HL-60 (cell line): ENCODE data around the gene URB2.

ENCODE experiments used
- POLR2AphosphoS5 ChIP-seq: IDR thresholded peaks from 2 replicates; pipeline ENCODE4 v1.6.1; 2012; ENCODE audit warnings: low read depth
- SPI1 ChIP-seq: IDR thresholded peaks from 2 replicates; pipeline ENCODE4 v1.6.1; 2012; ENCODE audit warnings: low read depth, mild to moderate bottlenecking, borderline replicate concordance
- TF ChIP-seq, protein P1 (sequence below): IDR thresholded peaks from one replicate; pipeline ENCODE4 v1.5.1; 2011; ENCODE audit warnings: low read length, control low read depth, inconsistent platforms; ENCODE audit not compliant: insufficient read depth
- TF ChIP-seq, protein P2 (sequence below): IDR thresholded peaks from 2 replicates; pipeline ENCODE4 v1.6.1; 2012; ENCODE audit warnings: low read depth; ENCODE audit not compliant: insufficient replicate concordance

DNA sequence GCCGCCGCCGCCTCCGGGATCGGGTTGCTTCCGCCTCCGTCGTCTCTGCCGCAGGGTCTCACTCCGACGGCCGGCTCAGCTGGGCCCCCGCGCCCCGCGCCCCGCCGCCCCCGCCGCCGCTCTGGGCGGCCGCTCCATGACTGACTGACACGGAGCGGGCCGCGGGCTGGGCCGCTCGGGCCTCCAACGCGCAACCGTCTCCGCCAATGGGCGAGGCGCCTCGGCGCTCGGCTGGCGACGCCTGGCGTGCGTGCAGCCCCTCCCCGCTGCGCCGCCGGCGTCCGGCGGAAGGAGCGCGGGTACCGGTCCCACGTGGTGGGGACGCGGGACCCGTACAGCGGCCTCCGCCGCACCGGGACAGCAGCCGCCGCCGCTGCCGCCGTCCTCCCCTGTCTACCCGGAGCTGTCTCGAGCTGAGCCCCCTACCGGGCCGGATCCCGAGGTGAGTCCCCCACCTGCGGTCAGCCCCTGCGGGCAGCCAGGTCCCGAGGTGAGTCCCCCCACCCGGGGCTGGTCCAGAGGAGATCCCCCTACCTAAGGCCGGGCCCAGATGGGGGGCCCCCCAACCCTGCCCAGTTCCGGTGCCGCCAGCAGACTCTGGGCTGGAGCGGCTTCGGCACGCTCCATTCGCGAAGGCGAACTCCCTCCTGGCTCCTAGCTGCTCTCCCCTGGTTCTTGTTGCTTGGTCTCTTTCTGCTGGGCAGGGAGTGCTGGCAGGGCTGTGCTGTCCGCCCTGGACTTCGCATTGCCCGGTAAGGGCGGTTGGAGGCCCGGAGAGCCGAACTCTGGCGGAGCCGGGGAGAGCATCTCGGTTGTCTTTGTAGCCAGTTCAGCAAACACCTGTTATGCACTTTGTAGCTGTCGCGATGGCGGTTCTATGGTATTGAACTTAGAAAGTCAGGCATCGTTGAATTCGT, at the start of gene URB2, which contains the start of gene TAF5L:
- TF ChIP-seq, protein P1, sequence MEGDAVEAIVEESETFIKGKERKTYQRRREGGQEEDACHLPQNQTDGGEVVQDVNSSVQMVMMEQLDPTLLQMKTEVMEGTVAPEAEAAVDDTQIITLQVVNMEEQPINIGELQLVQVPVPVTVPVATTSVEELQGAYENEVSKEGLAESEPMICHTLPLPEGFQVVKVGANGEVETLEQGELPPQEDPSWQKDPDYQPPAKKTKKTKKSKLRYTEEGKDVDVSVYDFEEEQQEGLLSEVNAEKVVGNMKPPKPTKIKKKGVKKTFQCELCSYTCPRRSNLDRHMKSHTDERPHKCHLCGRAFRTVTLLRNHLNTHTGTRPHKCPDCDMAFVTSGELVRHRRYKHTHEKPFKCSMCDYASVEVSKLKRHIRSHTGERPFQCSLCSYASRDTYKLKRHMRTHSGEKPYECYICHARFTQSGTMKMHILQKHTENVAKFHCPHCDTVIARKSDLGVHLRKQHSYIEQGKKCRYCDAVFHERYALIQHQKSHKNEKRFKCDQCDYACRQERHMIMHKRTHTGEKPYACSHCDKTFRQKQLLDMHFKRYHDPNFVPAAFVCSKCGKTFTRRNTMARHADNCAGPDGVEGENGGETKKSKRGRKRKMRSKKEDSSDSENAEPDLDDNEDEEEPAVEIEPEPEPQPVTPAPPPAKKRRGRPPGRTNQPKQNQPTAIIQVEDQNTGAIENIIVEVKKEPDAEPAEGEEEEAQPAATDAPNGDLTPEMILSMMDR: no peak
- TF ChIP-seq SPI1 (no peak), POLR2AphosphoS5 (peak; percentile 49; the same call in 1 of the 2 replicates)
- TF ChIP-seq, protein P2, sequence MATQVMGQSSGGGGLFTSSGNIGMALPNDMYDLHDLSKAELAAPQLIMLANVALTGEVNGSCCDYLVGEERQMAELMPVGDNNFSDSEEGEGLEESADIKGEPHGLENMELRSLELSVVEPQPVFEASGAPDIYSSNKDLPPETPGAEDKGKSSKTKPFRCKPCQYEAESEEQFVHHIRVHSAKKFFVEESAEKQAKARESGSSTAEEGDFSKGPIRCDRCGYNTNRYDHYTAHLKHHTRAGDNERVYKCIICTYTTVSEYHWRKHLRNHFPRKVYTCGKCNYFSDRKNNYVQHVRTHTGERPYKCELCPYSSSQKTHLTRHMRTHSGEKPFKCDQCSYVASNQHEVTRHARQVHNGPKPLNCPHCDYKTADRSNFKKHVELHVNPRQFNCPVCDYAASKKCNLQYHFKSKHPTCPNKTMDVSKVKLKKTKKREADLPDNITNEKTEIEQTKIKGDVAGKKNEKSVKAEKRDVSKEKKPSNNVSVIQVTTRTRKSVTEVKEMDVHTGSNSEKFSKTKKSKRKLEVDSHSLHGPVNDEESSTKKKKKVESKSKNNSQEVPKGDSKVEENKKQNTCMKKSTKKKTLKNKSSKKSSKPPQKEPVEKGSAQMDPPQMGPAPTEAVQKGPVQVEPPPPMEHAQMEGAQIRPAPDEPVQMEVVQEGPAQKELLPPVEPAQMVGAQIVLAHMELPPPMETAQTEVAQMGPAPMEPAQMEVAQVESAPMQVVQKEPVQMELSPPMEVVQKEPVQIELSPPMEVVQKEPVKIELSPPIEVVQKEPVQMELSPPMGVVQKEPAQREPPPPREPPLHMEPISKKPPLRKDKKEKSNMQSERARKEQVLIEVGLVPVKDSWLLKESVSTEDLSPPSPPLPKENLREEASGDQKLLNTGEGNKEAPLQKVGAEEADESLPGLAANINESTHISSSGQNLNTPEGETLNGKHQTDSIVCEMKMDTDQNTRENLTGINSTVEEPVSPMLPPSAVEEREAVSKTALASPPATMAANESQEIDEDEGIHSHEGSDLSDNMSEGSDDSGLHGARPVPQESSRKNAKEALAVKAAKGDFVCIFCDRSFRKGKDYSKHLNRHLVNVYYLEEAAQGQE: no peak
